GM18907 (cell line): Measurements from ENCODE around the gene CDIPT.
A peak's percentile ranks its signal among the peaks of the same experiment; 100 is the strongest.
"Not testable (repeated sequence)": the region's sequence is repeated elsewhere in the genome, so short reads cannot be mapped to it uniquely, and the experiment has no call there.

ENCODE experiments used
- ATAC-seq: cut with Tn5 transposase; IDR thresholded peaks from one replicate; pipeline ENCODE4 v1.9.1; 2021; ENCODE audit warnings: mild to moderate bottlenecking, moderate library complexity; ENCODE audit not compliant: unreplicated experiment

The CDIPT gene

GRCh38 chr16:29833219-29833618, 29.8 kb downstream of the CDIPT start:
- ATAC-seq, result not testable (repeated sequence)

- no peak for ATAC-seq
Observed at GRCh38 chr16:29831490-29831889, 31.5 kb downstream of the CDIPT start.

GRCh38 chr16:29830774-29831173, 32.3 kb downstream of the CDIPT start:
- ATAC-seq, result no peak

- no peak for ATAC-seq
Observed at GRCh38 chr16:29826342-29826695, 36.7 kb downstream of the CDIPT start.

GRCh38 chr16:29825145-29826044, 37.6 kb downstream of the CDIPT start:
- ATAC-seq, result no peak

- no peak for ATAC-seq
Observed at GRCh38 chr16:29824589-29825144, 38.4 kb downstream of the CDIPT start.

GRCh38 chr16:29821643-29822115, 41.3 kb downstream of the CDIPT start:
- no peak for ATAC-seq

- ATAC-seq, result peak; percentile 58
Observed at GRCh38 chr16:29820730-29821642, 42.0 kb downstream of the CDIPT start.

GRCh38 chr16:29820271-29820701, 42.7 kb downstream of the CDIPT start, which contains the start of gene MVP:
TSS of gene MVP (plus strand) at chr16:29820462. CDS start at chr16:29830550, 10,088 bp downstream.
- ATAC-seq, result no peak

- ATAC-seq, result no peak
Observed at GRCh38 chr16:29819506-29819905, 43.5 kb downstream of the CDIPT start.

- ATAC-seq, result no peak
Observed at GRCh38 chr16:29818082-29818481, 44.9 kb downstream of the CDIPT start.

- ATAC-seq, result peak; percentile 18
Observed at GRCh38 chr16:29816694-29817441, 46.2 kb downstream of the CDIPT start.

GRCh38 chr16:29815793-29816693, 47.0 kb downstream of the CDIPT start, which contains the start of gene PAGR1:
TSS of gene PAGR1 (plus strand) at chr16:29816152. CDS start at chr16:29816526, 374 bp downstream.
- ATAC-seq, result peak; percentile 65

- no peak for ATAC-seq
Observed at GRCh38 chr16:29815032-29815721, 47.8 kb downstream of the CDIPT start.

- ATAC-seq, result no peak
Observed at GRCh38 chr16:29814592-29814991, 48.4 kb downstream of the CDIPT start.

GRCh38 chr16:29813644-29814562, 49.1 kb downstream of the CDIPT start:
- ATAC-seq, result no peak
